ENCODE results near the gene CPNE9. TPM values are rescaled to one million over a fixed set of nuclear protein-coding genes. Genes with fewer than 3 reads are reported as not detected.

Gene CPNE9
- total RNA-seq, 1 experiment from 2014 or later: 0.38 TPM

DNA sequence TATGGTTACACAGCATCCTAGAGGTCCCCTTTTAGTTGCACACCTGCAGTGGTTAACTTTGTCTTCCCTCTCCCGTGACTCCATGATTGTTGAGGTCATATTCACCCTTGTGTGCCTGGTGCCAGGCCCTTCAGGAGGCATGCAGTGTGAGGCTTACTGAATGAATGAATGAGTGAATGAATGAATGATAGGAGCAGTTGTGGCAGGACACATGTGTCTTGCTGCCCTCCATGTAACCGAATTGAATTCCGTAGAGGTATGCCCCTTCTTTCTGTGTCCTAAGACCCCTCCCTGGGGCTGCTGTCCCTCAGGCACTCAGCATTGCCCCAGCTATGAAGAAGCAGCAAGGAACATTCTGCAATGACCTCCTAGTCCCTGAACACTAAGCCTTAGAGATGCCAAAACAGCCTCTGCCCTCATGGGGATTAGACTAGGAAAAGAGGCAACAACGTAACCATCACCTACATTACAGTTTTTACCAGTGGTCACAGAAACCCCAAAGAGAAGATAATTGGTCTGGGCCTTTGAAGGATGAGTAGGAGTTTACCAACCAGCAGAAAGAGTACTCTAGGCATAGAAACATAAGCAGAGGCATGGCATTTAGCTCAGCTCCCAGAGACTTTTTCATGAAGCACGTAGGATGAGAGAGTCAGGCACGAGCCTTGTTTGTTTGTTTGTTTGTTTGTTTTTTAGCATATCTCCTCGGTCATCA is 22.5 kb upstream of the CPNE9 start:
- no peak overlapping the region for H3K4me3 ChIP-seq (ENCODE audit: insufficient read depth, low read depth, low read length)
- peaks cover 29% of the 10 kb centered on the region for H3K36me3 ChIP-seq (replicated peaks; ENCODE audit: control insufficient read depth, insufficient read depth, low read length)
- H3K27me3 ChIP-seq (ENCODE audit: control insufficient read depth, insufficient read depth, low read length): no peaks in the 10 kb centered on the region
- no peak for DNase-seq

DNA sequence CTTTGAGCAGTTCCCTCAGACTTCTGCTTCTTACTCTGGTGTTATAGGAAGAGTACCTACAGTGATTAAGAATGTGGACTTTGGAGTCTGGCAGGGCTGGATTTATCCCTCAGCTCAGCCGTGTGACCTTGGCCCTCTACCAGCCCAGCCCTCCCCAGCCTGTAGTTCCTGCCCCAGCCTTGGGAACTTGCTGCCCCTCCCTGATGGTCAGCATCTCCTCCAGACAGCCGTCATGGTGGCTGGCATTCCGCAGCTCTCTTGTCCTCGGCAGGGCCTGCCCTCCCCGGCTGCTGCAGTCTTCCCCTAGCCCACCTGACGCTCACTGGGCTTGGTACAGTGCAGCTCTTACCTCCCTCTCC is 21.9 kb upstream of the CPNE9 start:
- no peak for DNase-seq
- no peaks in the 10 kb centered on the region for H3K27me3 ChIP-seq (ENCODE audit: control insufficient read depth, insufficient read depth, low read length)
- peaks cover 29% of the 10 kb centered on the region for H3K36me3 ChIP-seq (replicated peaks; ENCODE audit: control insufficient read depth, insufficient read depth, low read length)
- H3K4me3 ChIP-seq (ENCODE audit: insufficient read depth, low read depth, low read length): no peak overlapping the region

DNA sequence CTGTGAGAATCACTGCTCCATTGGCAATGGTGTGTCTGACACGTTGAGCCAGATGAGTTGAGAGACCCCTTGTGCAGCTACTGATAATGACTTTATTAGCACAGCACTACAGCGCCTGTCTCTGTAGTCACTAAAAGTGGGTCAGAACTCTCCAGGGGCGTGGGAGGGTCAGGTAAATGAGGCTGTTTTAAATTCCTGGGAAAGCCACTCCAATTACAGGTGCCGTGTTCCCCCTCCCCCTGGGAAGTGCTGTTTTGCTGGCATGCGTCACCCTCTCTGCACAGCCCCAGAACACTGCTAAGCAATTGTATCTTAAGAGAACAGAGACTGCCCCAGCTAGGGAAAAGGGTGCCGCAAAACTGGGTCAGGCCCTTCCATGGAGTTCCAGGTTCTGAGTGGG is 21.5 kb upstream of the CPNE9 start:
- H3K36me3 ChIP-seq (replicated peaks; ENCODE audit: control insufficient read depth, insufficient read depth, low read length): peaks cover 29% of the 10 kb centered on the region
- no peaks in the 10 kb centered on the region for H3K27me3 ChIP-seq (ENCODE audit: control insufficient read depth, insufficient read depth, low read length)
- no peak overlapping the region for H3K4me3 ChIP-seq (ENCODE audit: insufficient read depth, low read depth, low read length)
- DNase-seq: peak; percentile 45

DNA sequence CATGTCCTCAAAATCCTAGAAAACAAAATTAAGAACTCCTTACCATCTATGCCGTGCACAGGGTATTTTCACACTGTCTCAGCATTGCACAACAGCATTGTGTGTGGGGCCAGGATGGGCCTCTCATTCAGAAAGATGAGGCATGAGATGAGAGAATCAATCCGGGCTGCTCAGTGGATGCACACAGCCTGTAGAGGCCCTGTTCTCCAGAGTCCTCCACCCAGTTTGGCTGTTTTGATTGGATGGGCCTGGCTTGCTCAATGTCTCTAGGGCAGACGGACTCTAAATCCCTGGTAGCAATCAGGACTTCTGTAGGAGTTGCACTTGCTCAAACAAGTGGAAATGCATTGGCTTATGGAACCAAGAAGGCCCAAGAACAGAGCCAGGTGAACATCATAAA is 20.2 kb upstream of the CPNE9 start:
- peaks cover 27% of the 10 kb centered on the region for H3K36me3 ChIP-seq (replicated peaks; ENCODE audit: control insufficient read depth, insufficient read depth, low read length)
- H3K27me3 ChIP-seq (ENCODE audit: control insufficient read depth, insufficient read depth, low read length): no peaks in the 10 kb centered on the region
- no peak for DNase-seq
- H3K4me3 ChIP-seq (ENCODE audit: insufficient read depth, low read depth, low read length): no peak overlapping the region

DNA sequence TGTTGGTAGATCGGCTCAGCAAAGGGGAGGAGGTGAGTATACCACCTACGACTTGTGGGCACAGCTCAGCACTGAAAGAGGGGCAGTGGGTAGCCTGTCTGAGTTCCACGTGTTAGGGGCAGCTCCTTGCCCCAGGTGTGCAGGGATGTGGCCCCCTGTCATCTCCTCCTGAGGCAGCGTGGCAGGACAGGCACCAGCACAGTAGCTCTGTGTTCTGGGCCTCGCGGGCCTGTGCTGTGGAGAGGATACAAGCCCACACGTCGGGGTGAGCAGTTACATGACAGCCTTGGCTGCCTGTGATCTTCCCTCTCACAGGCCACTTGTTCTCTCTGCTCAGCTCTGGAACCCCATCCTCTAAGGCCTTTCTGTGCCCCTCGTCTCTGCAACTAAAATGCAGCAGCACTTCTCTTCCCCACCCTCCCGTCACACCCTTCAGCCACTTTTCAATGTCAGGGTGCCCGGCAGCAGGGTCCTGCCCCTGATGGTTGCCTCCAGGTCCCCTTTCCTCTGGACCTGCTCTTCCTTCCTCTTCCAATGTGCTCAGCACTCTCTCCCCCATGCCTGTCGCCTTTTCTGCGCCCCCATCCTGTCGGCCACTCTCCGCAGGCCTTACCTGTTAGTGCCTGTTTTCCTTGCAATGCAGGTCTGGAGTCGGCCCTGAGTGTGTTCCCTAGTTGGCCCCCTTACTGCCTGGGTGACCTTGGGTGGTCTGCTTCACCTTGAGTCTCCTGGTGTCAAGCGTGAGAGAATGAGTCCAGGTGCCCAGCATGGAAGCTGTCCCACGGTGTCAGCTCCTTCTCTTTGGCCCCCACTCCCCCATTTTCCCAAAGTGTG is 18.2 kb upstream of the CPNE9 start:
- H3K36me3 ChIP-seq (replicated peaks; ENCODE audit: control insufficient read depth, insufficient read depth, low read length): peaks cover 23% of the 10 kb centered on the region

DNA sequence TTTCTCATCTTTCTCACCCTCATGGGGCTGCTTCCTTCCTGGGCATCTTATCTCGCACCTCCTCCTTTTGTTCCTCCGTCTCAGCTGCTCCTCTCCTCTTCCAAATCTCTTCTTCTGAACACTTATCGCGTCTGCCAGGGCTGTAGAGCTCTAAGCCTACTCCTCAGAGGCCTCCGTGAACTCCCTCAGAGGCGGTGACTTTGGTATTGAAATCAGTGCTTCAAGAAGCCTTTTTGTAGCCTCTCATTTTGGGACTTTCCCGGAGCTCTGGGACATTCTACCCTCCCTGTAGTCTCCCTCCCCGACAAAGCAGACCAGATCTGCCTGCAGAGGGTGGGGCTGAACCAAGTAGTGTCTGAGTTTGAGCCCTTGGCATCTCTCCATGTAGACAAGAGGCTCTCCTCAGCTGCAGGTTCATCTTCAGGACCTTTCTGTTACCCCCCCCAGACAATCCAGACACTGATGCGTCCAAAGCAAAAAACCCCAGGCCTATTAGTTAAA is 17.5 kb upstream of the CPNE9 start:
- no peak for DNase-seq
- peaks cover 25% of the 10 kb centered on the region for H3K36me3 ChIP-seq (replicated peaks; ENCODE audit: control insufficient read depth, insufficient read depth, low read length)
- no peak overlapping the region for H3K4me3 ChIP-seq (ENCODE audit: insufficient read depth, low read depth, low read length)
- H3K27me3 ChIP-seq (ENCODE audit: control insufficient read depth, insufficient read depth, low read length): no peaks in the 10 kb centered on the region

More for the DNA sequence above, 18.2 kb upstream of the CPNE9 start:
- H3K27me3 ChIP-seq (ENCODE audit: control insufficient read depth, insufficient read depth, low read length): no peaks in the 10 kb centered on the region
- H3K4me3 ChIP-seq (ENCODE audit: insufficient read depth, low read depth, low read length): no peak overlapping the region
- no peak for DNase-seq

DNA sequence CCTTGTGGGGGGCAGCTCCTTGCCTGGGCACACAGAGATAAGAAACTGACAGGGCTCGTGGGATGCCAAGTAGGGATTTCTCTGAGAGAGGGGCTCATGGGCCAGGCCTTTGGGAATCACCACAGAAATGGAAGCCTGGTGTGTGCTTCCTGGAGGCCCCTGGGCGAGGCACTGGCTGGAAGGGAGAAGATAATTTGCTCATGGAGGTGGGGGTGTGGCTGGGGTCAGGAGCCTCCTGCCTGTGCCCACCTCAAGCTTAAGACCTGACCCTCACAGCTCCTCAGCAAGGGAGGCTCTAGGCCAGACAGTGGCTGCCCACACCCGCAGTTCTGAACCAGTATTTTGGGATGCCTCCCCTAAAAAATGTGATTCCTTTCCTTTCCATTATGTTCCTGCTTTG is 16.9 kb upstream of the CPNE9 start:
- Histone ChIP-seq H3K27me3 (ENCODE audit: control insufficient read depth, insufficient read depth, low read length) (no peaks in the 10 kb centered on the region), H3K4me3 (ENCODE audit: insufficient read depth, low read depth, low read length) (no peak overlapping the region), H3K36me3 (replicated peaks; ENCODE audit: control insufficient read depth, insufficient read depth, low read length) (peaks cover 21% of the 10 kb centered on the region)
- no peak for DNase-seq

DNA sequence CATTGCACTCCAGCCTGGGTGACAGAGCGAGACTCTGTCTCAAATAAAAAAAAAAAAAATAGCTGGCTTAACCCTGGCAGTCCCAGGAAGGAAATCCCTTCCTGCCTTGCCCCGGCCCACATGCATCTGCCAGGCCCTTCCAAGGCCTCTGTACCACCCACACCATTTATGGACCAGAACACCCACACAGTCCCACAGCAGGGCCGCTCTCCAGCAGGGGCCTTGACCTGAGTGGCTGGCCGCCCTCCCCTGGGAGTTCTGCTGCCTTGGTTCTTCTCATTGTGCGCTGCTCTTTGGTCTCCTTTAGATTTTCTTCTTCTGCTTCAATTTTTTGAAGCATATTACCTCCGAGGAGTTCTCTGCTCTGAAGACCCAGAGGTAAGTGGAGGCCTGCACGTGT is 16.1 kb upstream of the CPNE9 start:
- no peaks in the 10 kb centered on the region for H3K27me3 ChIP-seq (ENCODE audit: control insufficient read depth, insufficient read depth, low read length)
- peaks cover 21% of the 10 kb centered on the region for H3K36me3 ChIP-seq (replicated peaks; ENCODE audit: control insufficient read depth, insufficient read depth, low read length)
- DNase-seq: peak; percentile 31
- H3K4me3 ChIP-seq (ENCODE audit: insufficient read depth, low read depth, low read length): no peak overlapping the region

DNA sequence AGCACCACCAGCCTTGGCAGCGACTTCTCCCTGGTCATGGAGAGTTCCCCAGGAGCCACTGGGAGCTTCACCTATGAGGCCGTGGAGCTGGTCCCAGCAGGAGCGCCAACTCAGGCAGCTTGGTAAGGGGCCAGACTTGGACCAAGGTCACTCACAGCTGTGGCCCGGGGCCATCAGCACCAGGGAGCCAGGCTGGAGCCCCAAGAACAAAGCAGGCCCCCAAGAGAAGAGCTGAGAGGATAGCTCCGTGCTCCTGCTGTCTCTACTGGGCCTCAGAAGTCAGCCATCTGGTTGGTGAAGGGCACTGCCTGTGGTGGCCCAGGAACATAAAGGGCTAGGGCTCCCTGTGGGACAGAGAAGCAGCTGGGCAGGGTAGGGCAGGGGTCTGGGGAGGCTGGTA is 14.7 kb upstream of the CPNE9 start:
- Histone ChIP-seq H3K4me3 (ENCODE audit: insufficient read depth, low read depth, low read length) (no peak overlapping the region), H3K27me3 (ENCODE audit: control insufficient read depth, insufficient read depth, low read length) (no peaks in the 10 kb centered on the region), H3K36me3 (replicated peaks; ENCODE audit: control insufficient read depth, insufficient read depth, low read length) (peaks cover 19% of the 10 kb centered on the region)
- DNase-seq: no peak

DNA sequence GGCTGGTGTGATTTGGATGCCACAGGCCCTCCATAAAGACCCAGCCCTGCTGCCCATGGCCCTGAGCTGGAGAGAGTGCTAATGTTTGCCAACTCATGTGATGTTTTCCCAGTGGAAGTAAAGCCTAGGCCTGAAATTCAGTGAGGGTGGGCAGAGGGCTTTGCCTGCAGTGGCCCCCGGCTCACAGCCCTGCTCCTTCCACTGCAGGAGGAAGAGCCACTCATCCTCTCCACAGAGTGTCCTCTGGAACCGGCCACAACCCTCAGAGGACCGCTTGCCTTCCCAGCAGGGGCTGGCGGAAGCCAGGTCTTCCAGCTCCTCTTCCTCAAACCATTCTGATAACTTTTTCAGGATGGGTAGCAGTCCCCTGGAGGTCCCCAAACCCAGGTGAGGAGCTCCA is 13.9 kb upstream of the CPNE9 start:
- Histone ChIP-seq H3K27me3 (ENCODE audit: control insufficient read depth, insufficient read depth, low read length) (no peaks in the 10 kb centered on the region), H3K4me3 (ENCODE audit: insufficient read depth, low read depth, low read length) (no peak overlapping the region), H3K36me3 (replicated peaks; ENCODE audit: control insufficient read depth, insufficient read depth, low read length) (peaks cover 17% of the 10 kb centered on the region)
- DNase-seq: no peak

DNA sequence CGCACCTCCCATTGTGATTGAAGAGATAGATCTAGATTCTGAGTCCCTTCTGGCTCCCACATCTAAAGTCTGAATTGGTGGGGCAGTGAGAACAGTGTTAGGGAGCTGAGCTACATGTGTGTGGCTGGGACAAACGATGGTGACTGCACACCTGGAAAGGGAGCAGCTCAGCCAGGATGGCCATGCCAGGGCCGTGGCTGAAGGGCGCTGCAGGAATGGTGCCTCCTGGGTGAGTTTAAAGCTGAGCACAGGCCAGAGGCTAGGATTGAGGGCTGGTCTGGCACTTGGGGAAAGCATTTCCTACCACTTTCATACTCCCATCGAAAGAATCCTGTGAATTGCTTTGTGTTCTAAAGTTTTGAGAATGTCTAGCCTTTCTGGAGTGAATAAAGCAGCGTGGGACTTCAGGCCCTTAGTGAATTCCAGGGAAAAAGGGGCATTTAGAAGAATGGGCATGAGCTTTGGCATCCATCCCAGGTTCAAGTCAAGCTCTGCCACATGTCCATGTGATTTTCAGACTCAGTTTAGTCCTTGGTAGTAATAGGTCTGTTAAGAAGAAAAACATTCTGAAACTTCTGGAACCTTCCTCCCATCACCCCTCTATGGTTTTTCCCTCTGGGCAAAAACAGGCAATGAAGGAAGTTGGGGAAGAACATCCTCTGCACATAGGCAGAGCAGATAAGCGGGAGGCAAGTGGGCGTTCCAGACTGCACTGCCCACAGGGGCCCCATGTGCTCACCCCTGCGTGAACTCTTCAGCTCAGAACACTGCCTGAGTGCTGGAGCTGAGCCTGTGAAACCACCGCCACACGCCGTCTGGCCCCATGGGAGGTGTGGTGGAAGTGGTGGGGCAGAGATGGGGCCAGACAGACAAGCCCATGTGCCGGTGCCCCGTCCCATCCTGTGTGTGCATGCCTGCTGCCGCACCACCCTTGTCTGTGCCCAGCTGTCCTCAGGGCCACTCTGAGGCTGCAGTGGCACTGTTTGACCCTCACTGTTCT is 12.9 kb upstream of the CPNE9 start:
- Histone ChIP-seq H3K4me3 (ENCODE audit: insufficient read depth, low read depth, low read length) (no peak overlapping the region), H3K36me3 (replicated peaks; ENCODE audit: control insufficient read depth, insufficient read depth, low read length) (peaks cover 14% of the 10 kb centered on the region), H3K27me3 (ENCODE audit: control insufficient read depth, insufficient read depth, low read length) (no peaks in the 10 kb centered on the region)
- DNase-seq: peak; percentile 39

DNA sequence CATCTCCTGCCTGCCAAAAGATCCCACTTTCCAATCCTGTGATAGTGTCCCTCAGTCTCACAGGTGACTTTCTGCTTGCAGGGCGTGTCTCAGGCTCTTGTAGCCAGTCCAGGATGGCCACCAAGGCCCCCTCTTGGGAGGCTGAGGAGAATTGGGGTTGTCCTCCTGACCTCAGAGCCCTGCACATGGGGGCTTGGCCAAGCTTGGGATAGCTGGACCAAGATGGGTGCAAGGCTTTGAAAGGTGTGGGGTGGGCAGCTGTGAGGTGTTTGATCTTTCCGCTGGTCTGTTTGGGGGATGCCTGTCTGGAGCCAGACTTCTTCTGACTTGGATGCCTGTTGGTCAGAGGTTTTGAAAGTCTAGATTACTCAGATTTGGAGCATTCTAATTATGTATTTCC is 12.0 kb upstream of the CPNE9 start:
- Histone ChIP-seq H3K36me3 (replicated peaks; ENCODE audit: control insufficient read depth, insufficient read depth, low read length) (peaks cover 14% of the 10 kb centered on the region), H3K4me3 (ENCODE audit: insufficient read depth, low read depth, low read length) (no peak overlapping the region), H3K27me3 (ENCODE audit: control insufficient read depth, insufficient read depth, low read length) (no peaks in the 10 kb centered on the region)
- DNase-seq: no peak

DNA sequence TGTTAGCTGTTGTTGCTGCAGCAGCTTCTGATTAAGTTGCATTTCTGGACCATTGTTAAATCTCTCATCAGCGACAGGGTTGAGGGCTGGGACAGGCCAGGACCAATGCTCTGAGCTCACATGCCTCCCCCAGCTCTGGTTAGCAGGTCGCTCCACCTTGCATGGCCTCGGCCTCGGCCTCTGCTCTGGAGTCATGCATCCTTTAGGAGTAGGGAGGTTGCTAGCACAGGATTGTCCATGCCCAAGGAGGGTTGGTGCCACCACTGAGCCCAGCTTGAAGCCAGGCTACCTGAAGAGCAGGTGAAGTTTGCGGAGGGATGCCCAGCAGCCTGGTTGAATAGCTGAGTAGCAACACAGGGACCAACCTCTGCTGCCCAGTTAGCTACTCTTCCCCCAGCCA is 11.2 kb upstream of the CPNE9 start:
- H3K4me3 ChIP-seq (ENCODE audit: insufficient read depth, low read depth, low read length): no peak overlapping the region
- no peak for DNase-seq
- peaks cover 14% of the 10 kb centered on the region for H3K36me3 ChIP-seq (replicated peaks; ENCODE audit: control insufficient read depth, insufficient read depth, low read length)
- H3K27me3 ChIP-seq (ENCODE audit: control insufficient read depth, insufficient read depth, low read length): no peaks in the 10 kb centered on the region

DNA sequence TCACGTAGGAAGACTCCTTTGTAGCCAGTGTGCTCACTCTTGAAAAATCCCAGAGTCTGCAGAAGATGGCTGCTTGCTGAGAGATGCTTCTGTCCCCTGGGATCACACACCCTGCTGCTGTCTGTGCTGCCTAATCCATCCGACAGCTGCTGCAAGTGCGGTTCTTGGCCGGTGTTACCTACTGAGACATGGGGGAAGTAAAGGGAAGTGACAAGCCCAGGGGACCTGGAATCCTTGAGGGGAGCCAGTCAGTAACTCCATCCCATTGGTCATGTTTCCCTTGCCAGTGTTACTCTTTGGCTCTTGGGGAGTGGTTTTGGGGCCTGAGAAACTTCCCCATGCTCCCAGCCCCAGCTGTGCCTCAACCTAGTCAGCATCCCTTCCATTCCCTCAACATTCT is 8.3 kb upstream of the CPNE9 start:
- no peak overlapping the region for H3K4me3 ChIP-seq (ENCODE audit: insufficient read depth, low read depth, low read length)
- H3K36me3 ChIP-seq (replicated peaks; ENCODE audit: control insufficient read depth, insufficient read depth, low read length): peaks cover 8% of the 10 kb centered on the region
- DNase-seq: no peak
- H3K27me3 ChIP-seq (ENCODE audit: control insufficient read depth, insufficient read depth, low read length): no peaks in the 10 kb centered on the region

All from H7 (cell line).